Keratinocyte (primary cell): Measurements from ENCODE around the gene CD8A.

ENCODE experiments used
- EZH2 ChIP-seq: IDR thresholded peaks from one replicate; pipeline ENCODE4 v1.6.1; 2012; ENCODE audit warnings: inconsistent platforms, mild to moderate bottlenecking, low read length, moderate library complexity
- TF ChIP-seq, protein P1 (sequence below), 3 experiments: IDR thresholded peaks in 1 of 3; conservative IDR thresholded peaks in 1 of 3; optimal IDR thresholded peaks in 1 of 3; 2 replicates in 2 of 3; 3 replicates in 1 of 3; pipeline versions ENCODE3 to v1.5.1; 2011; ENCODE audit warnings: low read length in 3 of 3, mild to moderate bottlenecking in 3 of 3, moderate library complexity in 2 of 3, control low read depth in 1 of 3, inconsistent platforms in 1 of 3; ENCODE audit not compliant: insufficient read depth in 2 of 3; ENCODE audit errors: extremely low read depth in 1 of 3

GRCh38 chr2:86807468-86808275 lies 17.0 kb upstream of the CD8A start:
- TF ChIP-seq, protein P1, sequence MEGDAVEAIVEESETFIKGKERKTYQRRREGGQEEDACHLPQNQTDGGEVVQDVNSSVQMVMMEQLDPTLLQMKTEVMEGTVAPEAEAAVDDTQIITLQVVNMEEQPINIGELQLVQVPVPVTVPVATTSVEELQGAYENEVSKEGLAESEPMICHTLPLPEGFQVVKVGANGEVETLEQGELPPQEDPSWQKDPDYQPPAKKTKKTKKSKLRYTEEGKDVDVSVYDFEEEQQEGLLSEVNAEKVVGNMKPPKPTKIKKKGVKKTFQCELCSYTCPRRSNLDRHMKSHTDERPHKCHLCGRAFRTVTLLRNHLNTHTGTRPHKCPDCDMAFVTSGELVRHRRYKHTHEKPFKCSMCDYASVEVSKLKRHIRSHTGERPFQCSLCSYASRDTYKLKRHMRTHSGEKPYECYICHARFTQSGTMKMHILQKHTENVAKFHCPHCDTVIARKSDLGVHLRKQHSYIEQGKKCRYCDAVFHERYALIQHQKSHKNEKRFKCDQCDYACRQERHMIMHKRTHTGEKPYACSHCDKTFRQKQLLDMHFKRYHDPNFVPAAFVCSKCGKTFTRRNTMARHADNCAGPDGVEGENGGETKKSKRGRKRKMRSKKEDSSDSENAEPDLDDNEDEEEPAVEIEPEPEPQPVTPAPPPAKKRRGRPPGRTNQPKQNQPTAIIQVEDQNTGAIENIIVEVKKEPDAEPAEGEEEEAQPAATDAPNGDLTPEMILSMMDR (optimal IDR thresholded peaks at IDR 0.05 in 1 of 3, IDR thresholded peaks at IDR 0.05 in 1 of 3, conservative IDR thresholded peaks at IDR 0.05 in 1 of 3; ENCODE audit: extremely low read depth in 1 of 3, insufficient read depth in 2 of 3, low read length in 3 of 3) = peak in 1 of 3 experiments; percentile 9
- TF ChIP-seq EZH2 = no peak
